ENCODE results near the gene NACC2. TPM values are rescaled to one million over a fixed set of nuclear protein-coding genes. Genes with fewer than 3 reads are reported as not detected.

Gene NACC2
- total RNA-seq, 1 experiment from 2014 or later, result 62.0 TPM

- CTCF ChIA-PET, result no interaction called here
- intact Hi-C loops (cut with micrococcal nuclease; ENCODE audit: unreplicated experiment), result no loop called here
These were observed 14.4 kb downstream of the NACC2 start for GRCh38 chr9:136080716-136081112.

GRCh38 chr9:136079916-136080246, 15.2 kb downstream of the NACC2 start:
- peak; percentile 64 for ATAC-seq
- intact Hi-C loops (cut with micrococcal nuclease; ENCODE audit: unreplicated experiment), result no loop called here
- Histone ChIP-seq H3K36me3 (ENCODE audit: control insufficient read depth, insufficient read depth, low read length) (no peaks in the 10 kb centered on the region), H3K27me3 (ENCODE audit: control insufficient read depth, insufficient read depth, low read length) (no peaks in the 10 kb centered on the region), H3K9me3 (ENCODE audit: control insufficient read depth, insufficient read depth, low read depth, low read length) (no peaks in the 10 kb centered on the region), H3K4me1 (ENCODE audit: control insufficient read depth, insufficient read depth, low read length) (peaks cover 55% of the 10 kb centered on the region), H3K4me3 (ENCODE audit: low read depth in 2 of 2, low read length in 2 of 2) (no peak overlapping the region), H3K27ac (ENCODE audit: low read length) (peak overlapping the region; percentile 69)
- TF ChIP-seq SIN3A (IDR thresholded peaks at IDR 0.05; ENCODE audit: borderline replicate concordance, insufficient read depth, low read depth, low read length), result no peak
- no peak for TF ChIP-seq TCF7L2 (IDR thresholded peaks at IDR 0.05; ENCODE audit: low read depth, low read length)
- TF ChIP-seq, protein P1, sequence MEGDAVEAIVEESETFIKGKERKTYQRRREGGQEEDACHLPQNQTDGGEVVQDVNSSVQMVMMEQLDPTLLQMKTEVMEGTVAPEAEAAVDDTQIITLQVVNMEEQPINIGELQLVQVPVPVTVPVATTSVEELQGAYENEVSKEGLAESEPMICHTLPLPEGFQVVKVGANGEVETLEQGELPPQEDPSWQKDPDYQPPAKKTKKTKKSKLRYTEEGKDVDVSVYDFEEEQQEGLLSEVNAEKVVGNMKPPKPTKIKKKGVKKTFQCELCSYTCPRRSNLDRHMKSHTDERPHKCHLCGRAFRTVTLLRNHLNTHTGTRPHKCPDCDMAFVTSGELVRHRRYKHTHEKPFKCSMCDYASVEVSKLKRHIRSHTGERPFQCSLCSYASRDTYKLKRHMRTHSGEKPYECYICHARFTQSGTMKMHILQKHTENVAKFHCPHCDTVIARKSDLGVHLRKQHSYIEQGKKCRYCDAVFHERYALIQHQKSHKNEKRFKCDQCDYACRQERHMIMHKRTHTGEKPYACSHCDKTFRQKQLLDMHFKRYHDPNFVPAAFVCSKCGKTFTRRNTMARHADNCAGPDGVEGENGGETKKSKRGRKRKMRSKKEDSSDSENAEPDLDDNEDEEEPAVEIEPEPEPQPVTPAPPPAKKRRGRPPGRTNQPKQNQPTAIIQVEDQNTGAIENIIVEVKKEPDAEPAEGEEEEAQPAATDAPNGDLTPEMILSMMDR (IDR thresholded peaks at IDR 0.05), result no peak
- no peak for TF ChIP-seq REST (IDR thresholded peaks at IDR 0.05; ENCODE audit: insufficient read depth in 1 of 2, low read depth in 2 of 2, low read length in 1 of 2)
- no peak for TF ChIP-seq POLR2AphosphoS5 (IDR thresholded peaks at IDR 0.05; ENCODE audit: low read depth, low read length)
- CTCF ChIA-PET, result no interaction called here
- no TSS peak for BruUV-seq (replicated peaks)
- DNase-seq (ENCODE audit: low read depth, low spot score), result no peak
- POLR2A ChIA-PET, result no interaction called here
- in situ Hi-C loops (cut with HindIII; ENCODE audit: low pct_unique_long_range_greater_than_20kb, low sequenced_read_pairs), result no loop called here

More at GRCh38 chr9:136080716-136081112, 14.4 kb downstream of the NACC2 start:
- Histone ChIP-seq H3K36me3 (ENCODE audit: control insufficient read depth, insufficient read depth, low read length) (no peaks in the 10 kb centered on the region), H3K27ac (ENCODE audit: low read length) (peak overlapping the region; percentile 54), H3K27me3 (ENCODE audit: control insufficient read depth, insufficient read depth, low read length) (no peaks in the 10 kb centered on the region), H3K4me1 (ENCODE audit: control insufficient read depth, insufficient read depth, low read length) (peaks cover 56% of the 10 kb centered on the region), H3K4me3 (ENCODE audit: low read depth in 2 of 2, low read length in 2 of 2) (no peak overlapping the region), H3K9me3 (ENCODE audit: control insufficient read depth, insufficient read depth, low read depth, low read length) (no peaks in the 10 kb centered on the region)
- in situ Hi-C loops (cut with HindIII; ENCODE audit: low pct_unique_long_range_greater_than_20kb, low sequenced_read_pairs), result no loop called here
- no peak for ATAC-seq
- no peak for DNase-seq (ENCODE audit: low read depth, low spot score)
- TF ChIP-seq POLR2AphosphoS5 (IDR thresholded peaks at IDR 0.05; ENCODE audit: low read depth, low read length), result no peak
- no peak for TF ChIP-seq SIN3A (IDR thresholded peaks at IDR 0.05; ENCODE audit: borderline replicate concordance, insufficient read depth, low read depth, low read length)
- no peak for TF ChIP-seq REST (IDR thresholded peaks at IDR 0.05; ENCODE audit: insufficient read depth in 1 of 2, low read depth in 2 of 2, low read length in 1 of 2)
- TF ChIP-seq, protein P1 (IDR thresholded peaks at IDR 0.05), result no peak
- BruUV-seq (replicated peaks), result no TSS peak
- POLR2A ChIA-PET, result no interaction called here
